ENCODE measurements around the gene MAT2A.

MAT2A gene

DNA sequence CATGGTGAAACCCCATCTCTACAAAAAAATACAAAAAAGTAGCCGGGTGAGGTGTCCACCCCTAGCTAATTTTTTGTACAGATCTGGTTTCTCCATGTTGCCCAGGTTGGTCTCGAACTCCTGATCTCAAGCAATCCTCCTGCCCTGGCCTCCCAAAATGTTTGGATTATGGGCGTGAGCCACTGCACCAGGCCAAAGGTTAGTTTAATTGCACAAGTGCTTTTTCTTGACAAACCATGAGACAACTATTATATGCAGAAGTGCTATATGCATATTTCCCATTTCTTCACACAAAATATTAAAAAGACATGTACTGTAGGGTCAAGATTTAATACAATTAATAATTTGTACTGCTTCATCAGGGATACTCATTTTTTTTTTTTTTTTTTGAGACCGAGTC, 27.3 kb downstream of the MAT2A start:
- no peak overlapping the region for H3K4me3 ChIP-seq (ENCODE audit: low read length)
- TF ChIP-seq CTCF (IDR thresholded peaks at IDR 0.05; ENCODE audit: insufficient read depth, low read depth, low read length, missing control alignments), result no peak
- DNase-seq (ENCODE audit: low read depth), result no peak

GRCh38 chr2:85575739-85576138, 36.8 kb downstream of the MAT2A start:
- no peak for TF ChIP-seq CTCF (IDR thresholded peaks at IDR 0.05; ENCODE audit: insufficient read depth, low read depth, low read length, missing control alignments)
- DNase-seq (ENCODE audit: low read depth), result no peak
- no peak overlapping the region for H3K4me3 ChIP-seq (ENCODE audit: low read length)

- no peak for DNase-seq (ENCODE audit: low read depth)
- H3K4me3 ChIP-seq (ENCODE audit: low read length), result no peak overlapping the region
- no peak for TF ChIP-seq CTCF (IDR thresholded peaks at IDR 0.05; ENCODE audit: insufficient read depth, low read depth, low read length, missing control alignments)
These were observed 38.1 kb downstream of the MAT2A start for GRCh38 chr2:85577063-85577385.

GRCh38 chr2:85577386-85578242, 38.6 kb downstream of the MAT2A start, which contains the start of gene VAMP8:
VAMP8 (plus strand) TSS chr2:85577586; CDS start chr2:85577647, 61 bp downstream.
- peak within 1 kb of the TSS; percentile 87 for H3K4me3 ChIP-seq (ENCODE audit: low read length)
- TF ChIP-seq CTCF (IDR thresholded peaks at IDR 0.05; ENCODE audit: insufficient read depth, low read depth, low read length, missing control alignments), result no peak
- DNase-seq (ENCODE audit: low read depth), result peak; percentile 91

DNA sequence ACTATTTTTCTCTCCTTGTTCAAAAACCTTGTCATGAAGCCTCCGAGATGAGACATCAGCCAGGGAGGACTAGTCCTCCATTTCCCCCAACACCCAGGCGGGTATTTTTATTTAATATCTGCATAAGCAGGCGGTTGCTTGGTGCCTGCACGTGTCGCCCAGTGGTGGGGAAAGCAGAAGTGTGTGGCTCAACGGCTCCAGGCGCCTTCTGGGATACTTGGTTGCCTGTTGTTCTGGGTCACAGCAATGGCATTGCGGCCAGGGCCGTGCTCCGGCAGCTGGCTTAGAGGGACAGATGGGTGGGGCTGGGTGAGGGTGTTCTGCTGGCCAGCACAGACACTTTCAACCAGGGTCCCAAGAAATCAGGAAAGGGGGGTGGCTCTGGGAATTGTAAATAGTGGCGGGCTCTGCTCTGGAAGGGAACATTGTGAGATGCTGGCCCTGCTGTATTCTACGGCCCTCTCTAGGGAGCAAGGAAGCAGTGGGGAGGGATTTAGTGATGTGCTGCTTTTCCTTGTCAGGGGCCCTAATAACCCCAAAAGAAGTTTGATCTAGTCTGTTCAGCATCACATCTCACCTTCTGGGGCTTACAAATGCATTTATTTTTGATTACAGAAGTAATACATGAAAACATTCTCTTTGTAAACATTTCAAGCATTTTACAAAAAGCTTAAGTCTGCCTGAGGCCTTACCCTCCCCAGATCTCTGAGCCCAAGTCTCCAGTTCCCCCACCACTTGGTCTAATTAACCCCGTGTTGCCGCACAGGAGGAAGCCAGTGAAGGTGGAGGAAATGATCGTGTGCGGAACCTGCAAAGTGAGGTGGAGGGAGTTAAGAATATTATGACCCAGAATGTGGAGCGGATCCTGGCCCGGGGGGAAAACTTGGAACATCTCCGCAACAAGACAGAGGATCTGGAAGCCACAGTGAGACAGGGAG, 39.5 kb downstream of the MAT2A start:
- no peak for DNase-seq (ENCODE audit: low read depth)
- H3K4me3 ChIP-seq (ENCODE audit: low read length), result peak overlapping the region; percentile 87
- no peak for TF ChIP-seq CTCF (IDR thresholded peaks at IDR 0.05; ENCODE audit: insufficient read depth, low read depth, low read length, missing control alignments)

DNA sequence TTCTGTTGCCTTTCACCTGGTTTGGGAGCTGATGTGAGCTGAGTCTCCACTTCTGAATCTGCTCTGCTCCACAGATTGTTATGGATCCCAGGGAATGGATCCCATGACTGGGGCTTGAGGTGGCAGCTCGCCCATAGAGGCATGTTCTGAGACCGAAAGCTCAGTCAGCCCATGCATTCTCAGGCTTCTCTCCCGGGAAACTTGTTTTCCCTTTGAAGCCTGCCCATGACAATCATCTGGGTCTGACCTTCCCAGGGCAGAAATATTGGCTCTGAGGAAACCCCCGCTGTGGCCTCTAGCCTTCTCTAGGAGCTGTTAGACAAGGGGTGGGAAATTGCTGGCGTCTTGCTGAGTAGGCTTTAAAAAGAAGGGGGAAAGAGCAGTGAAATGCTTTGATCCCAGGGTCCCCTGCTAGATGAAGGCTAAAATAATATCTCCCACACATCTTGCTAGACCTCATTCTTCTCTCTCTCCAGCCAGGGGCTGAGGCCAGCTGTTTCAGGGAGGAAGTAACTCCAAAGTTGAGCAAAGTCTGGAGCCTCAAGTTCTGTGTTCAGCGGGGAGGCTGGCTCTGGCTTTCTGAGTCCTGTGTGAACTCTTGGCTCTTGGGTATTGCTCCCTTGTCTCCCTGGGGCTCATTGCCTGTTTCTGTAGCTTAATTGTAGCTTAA, 40.4 kb downstream of the MAT2A start:
- peak overlapping the region; percentile 87 for H3K4me3 ChIP-seq (ENCODE audit: low read length)

More for the DNA sequence above, 40.4 kb downstream of the MAT2A start:
- no peak for TF ChIP-seq CTCF (IDR thresholded peaks at IDR 0.05; ENCODE audit: insufficient read depth, low read depth, low read length, missing control alignments)
- no peak for DNase-seq (ENCODE audit: low read depth)
